GM19240 (cell line): ENCODE measurements around the gene CATSPERE.
"Not testable (repeated sequence)": the region's sequence is repeated elsewhere in the genome, so short reads cannot be mapped to it uniquely, and the experiment has no call there.

Experiments used
- DNase-seq: peaks from one replicate; pipeline ENCODE4 v3.0.0; 2011; ENCODE audit warnings: low spot score; ENCODE audit not compliant: insufficient read length

The CATSPERE gene

GRCh38 chr1:244661569-244662312, 200.7 kb downstream of the CATSPERE start:
- not testable (repeated sequence) for DNase-seq

- no peak for DNase-seq
These were observed 201.5 kb downstream of the CATSPERE start for GRCh38 chr1:244662599-244662998.

- no peak for DNase-seq
These were observed 203.3 kb downstream of the CATSPERE start for GRCh38 chr1:244664353-244664752.

- DNase-seq = no peak
These were observed 204.7 kb downstream of the CATSPERE start for GRCh38 chr1:244665771-244666217.

GRCh38 chr1:244666672-244667418, 205.8 kb downstream of the CATSPERE start:
- DNase-seq = not testable (repeated sequence)

- no peak for DNase-seq
These were observed 206.7 kb downstream of the CATSPERE start for GRCh38 chr1:244667797-244668196.

GRCh38 chr1:244672946-244673682, 212.0 kb downstream of the CATSPERE start:
- no peak for DNase-seq

- DNase-seq = no peak
These were observed 213.4 kb downstream of the CATSPERE start for GRCh38 chr1:244674446-244674845.

- DNase-seq = no peak
These were observed 214.1 kb downstream of the CATSPERE start for GRCh38 chr1:244675167-244675566.

GRCh38 chr1:244678697-244679096, 217.6 kb downstream of the CATSPERE start:
- DNase-seq = no peak

GRCh38 chr1:244680667-244681066, 219.6 kb downstream of the CATSPERE start:
- DNase-seq = no peak

- DNase-seq = not testable (repeated sequence)
These were observed 221.0 kb downstream of the CATSPERE start for GRCh38 chr1:244682087-244682486.
